ENCODE results near the gene SLC35D2. TPM values are rescaled to one million over a fixed set of nuclear protein-coding genes. Genes with fewer than 3 reads are reported as not detected.
A peak's percentile ranks its signal among the peaks of the same experiment; 100 is the strongest.

Gene SLC35D2
- total RNA-seq, 1 experiment from 2014 or later, result 32.5 TPM

GRCh38 chr9:96338299-96338698, 45.2 kb downstream of the SLC35D2 start:
- ChIA-PET CTCF (no interaction called here), RAD21 (ENCODE audit: low non-redundant PET in 1 of 2, low total read pairs in 2 of 2, uncharacterized antibody in 2 of 2, unreplicated experiment in 2 of 2) (no interaction called here), POLR2A (interaction anchor here (0.6 kb wide), 1 partner anchor 89 kb away, joined by 3 read pairs; no protein-coding TSS in a partner anchor)
- BruUV-seq (replicated peaks), result no TSS peak
- Histone ChIP-seq H3K4me2 (ENCODE audit: low read length) (no peak overlapping the region), H3K27me3 (ENCODE audit: insufficient read depth, low read length) (no peaks in the 10 kb centered on the region), H3K4me3 (replicated peaks in 1 of 2; ENCODE audit: low read depth in 1 of 2, low read length in 2 of 2) (no peak overlapping the region), H3K79me2 (ENCODE audit: insufficient read depth, low read length) (no peaks in the 10 kb centered on the region), H3K9me2 (ENCODE audit: insufficient read depth) (no peaks in the 10 kb centered on the region), H3K9ac (ENCODE audit: low read length) (no peak overlapping the region), H3K36me3 (ENCODE audit: control insufficient read depth in 1 of 2, insufficient read depth in 2 of 2, low read length in 2 of 2) (no peaks in the 10 kb centered on the region), H4K20me1 (ENCODE audit: insufficient read depth) (no peaks in the 10 kb centered on the region), H3K27ac (ENCODE audit: low read depth, low read length) (peak overlapping the region; percentile 91; the same call in 1 of the 2 replicates), H2AFZ (ENCODE audit: low read depth, low read length, poor library complexity, severe bottlenecking) (no peak overlapping the region), H3K9me3 (ENCODE audit: control insufficient read depth in 1 of 2, insufficient read depth in 1 of 2, low read depth in 1 of 2, low read length in 2 of 2) (no peaks in the 10 kb centered on the region), H3K4me1 (ENCODE audit: control insufficient read depth in 1 of 2, insufficient read depth in 2 of 2, low read length in 2 of 2) (peaks cover 51 to 65% of the 10 kb centered on the region in 2 experiments)
- intact Hi-C loops (cut with micrococcal nuclease), result no loop called here
- TF ChIP-seq REST (IDR thresholded peaks at IDR 0.05; ENCODE audit: low read depth) (no peak), ZNF274 (IDR thresholded peaks at IDR 0.05; ENCODE audit: low read depth, low read length) (no peak), YY1 (IDR thresholded peaks at IDR 0.05; ENCODE audit: extremely low read depth, insufficient replicate concordance, low read depth, low read length) (no peak), CTCF (IDR thresholded peaks at IDR 0.05 in 2 of 3, conservative IDR thresholded peaks at IDR 0.05 in 1 of 3; ENCODE audit: borderline replicate concordance in 1 of 3, insufficient read depth in 1 of 3, low read depth in 2 of 3, low read length in 2 of 3) (no peak), ZBTB33 (IDR thresholded peaks at IDR 0.05; ENCODE audit: extremely low read depth, insufficient replicate concordance, low read length) (no peak), JUND (IDR thresholded peaks at IDR 0.05) (no peak), MAX (IDR thresholded peaks at IDR 0.05) (no peak)
- ATAC-seq, result no peak
- DNase-seq (ENCODE audit: low read depth, low spot score), result no peak
